ENCODE results near the gene MAPK11. TPM values are rescaled to one million over a fixed set of nuclear protein-coding genes. Genes with fewer than 3 reads are reported as not detected.

The MAPK11 gene
- total and polyA plus RNA-seq, 10 of the 15 experiments (the other 5 are each of a cell fraction or from before 2014, with no cell fraction given), result 0.05 to 12.8 (median 3.7) TPM

GRCh38 chr22:50293441-50294318, 23.5 kb upstream of the MAPK11 start:
- FAIRE-seq, result no peak
- Histone ChIP-seq H3K9ac (ENCODE audit: control insufficient read depth, insufficient read depth, low read length) (peak overlapping the region; percentile 34; the same call in 1 of the 2 replicates), H3K79me2 (ENCODE audit: control insufficient read depth, insufficient read depth, low read length) (peaks cover 58% of the 10 kb centered on the region), H3K4me1 (ENCODE audit: control insufficient read depth, insufficient read depth, low read length) (peaks cover 27% of the 10 kb centered on the region), H4K20me1 (ENCODE audit: control insufficient read depth, insufficient read depth) (no peaks in the 10 kb centered on the region; the same call in none of the 2 replicates), H3K27ac (ENCODE audit: control insufficient read depth, insufficient read depth) (peak overlapping the region; percentile 70; the same call in 1 of the 2 replicates), H3K27me3 (replicated peaks in 1 of 2; ENCODE audit: control insufficient read depth in 2 of 2, insufficient read depth in 2 of 2, low read length in 1 of 2) (no peaks in the 10 kb centered on the region), H3K4me2 (ENCODE audit: control insufficient read depth, insufficient read depth) (peak overlapping the region; percentile 40), H3K9me3 (replicated peaks; ENCODE audit: control insufficient read depth, insufficient read depth, low read length) (no peaks in the 10 kb centered on the region), H3K36me3 (ENCODE audit: control insufficient read depth in 2 of 2, insufficient read depth in 2 of 2, low read length in 1 of 2) (peaks cover 10 to 29% of the 10 kb centered on the region in 2 experiments; a peak in 3 of 4 replicates), H2AFZ (ENCODE audit: control insufficient read depth, low read depth, low read length) (no peak overlapping the region), H3K4me3 (peak overlapping the region; percentile 19; the same call in 1 of the 2 replicates)
- no TSS peak for BruUV-seq (replicated peaks)
- in situ Hi-C loops (cut with MboI) (no loop called here), intact Hi-C loops (cut with micrococcal nuclease; ENCODE audit: unreplicated experiment) (no loop called here)
- CTCF ChIA-PET, result interaction anchor here (0.6 to 2.5 kb wide), 7 partner anchors 9 to 176 kb away, joined by 3 to 12 read pairs (median 4); no protein-coding TSS in a partner anchor
- POLR2A ChIA-PET, result interaction anchor here (0.9 to 3.7 kb wide), 4 partner anchors 8 to 33 kb away, joined by 3 to 22 read pairs (median 3); partner anchors contain the start of gene DENND6B
- RAD21 ChIA-PET (ENCODE audit: unreplicated experiment), result interaction anchor here (1.4 to 2.8 kb wide), 3 partner anchors 9 to 17 kb away, joined by 4 to 10 read pairs (median 5); no protein-coding TSS in a partner anchor
- ATAC-seq, result peak; percentile 33
- no peak for DNase-seq (ENCODE audit: low read depth, low spot score)
- 31% methylated on average over 18 of the region's 42 CpGs for WGBS (ENCODE audit: insufficient coverage, insufficient replicate concordance, low lambda C conversion rate, missing lambda C conversion rate)
- SMC1A ChIA-PET (ENCODE audit: uncharacterized antibody, unreplicated experiment), result interaction anchor here (2.9 kb wide), 1 partner anchor 11 kb away, joined by 21 read pairs; no protein-coding TSS in a partner anchor
- TF ChIP-seq BCL11A (IDR thresholded peaks at IDR 0.05; ENCODE audit: low read depth, low read length) (no peak), CREB1 (IDR thresholded peaks at IDR 0.05; ENCODE audit: low read depth) (no peak), SUZ12 (IDR thresholded peaks at IDR 0.05; ENCODE audit: unreplicated experiment) (no peak), MEF2B (IDR thresholded peaks at IDR 0.05; ENCODE audit: partially characterized antibody, poor library complexity, severe bottlenecking) (peak; percentile 38), SMC3 (IDR thresholded peaks at IDR 0.05; ENCODE audit: borderline replicate concordance, low read length) (no peak), USF1 (IDR thresholded peaks at IDR 0.05; ENCODE audit: borderline replicate concordance, extremely low read length, insufficient read depth, low read depth, low read length) (no peak), ZBTB11 (CRISPR knock-in tag; IDR thresholded peaks at IDR 0.05) (no peak), SP1 (IDR thresholded peaks at IDR 0.05; ENCODE audit: low read depth, low read length) (no peak), IKZF1 (conservative IDR thresholded peaks at IDR 0.05) (no peak; the same call in 1 of the 2 replicates), KLF5 (IDR thresholded peaks at IDR 0.05; ENCODE audit: partially characterized antibody) (no peak), GATAD2B (conservative IDR thresholded peaks at IDR 0.05; ENCODE audit: low read depth) (peak; percentile 48; the same call in 1 of the 2 replicates), IRF3 (IDR thresholded peaks at IDR 0.05) (no peak), ZBTB33 (IDR thresholded peaks at IDR 0.05) (no peak)

Data from GM12878 (cell line).